HEK293 (cell line): ENCODE measurements around the gene MUC5B.

Source experiments
- CTCF ChIA-PET: fragments of 350-600 bp; formaldehyde crosslinking; extraction: SDS; loops from one replicate; lab custom pipeline; 2021; ENCODE audit warnings: antibody characterized with exemption; lab: Yijun Ruan, JAX
- POLR2A ChIA-PET: fragments of 300-600 bp; formaldehyde crosslinking; extraction: SDS; loops from one replicate; lab custom pipeline; 2020; ENCODE audit warnings: antibody characterized with exemption, inconsistent platforms; lab: Yijun Ruan, JAX
- H3K27ac ChIP-seq: fragments of 200-500 bp; sonication (Bioruptor generic); 2 replicates; pipeline ENCODE4 v1.5.1; 2014; ENCODE audit warnings: low read depth, low read length, control low read depth, inconsistent platforms; ENCODE audit errors: extremely low read depth
- H3K36me3 ChIP-seq, 2 experiments: fragments of 200-500 bp in 1 of 2; sonication (Bioruptor generic) in 1 of 2; 1 replicate in 1 of 2; 2 replicates in 1 of 2; pipeline ENCODE4 v1.5.1; 2014 to 2017; ENCODE audit warnings: inconsistent platforms in 2 of 2, low read length in 2 of 2; ENCODE audit not compliant: control insufficient read depth in 2 of 2, insufficient read depth in 1 of 2
- H3K4me1 ChIP-seq: fragments of 200-500 bp; sonication (Bioruptor generic); 2 replicates; pipeline ENCODE4 v1.5.1; 2014; ENCODE audit warnings: mild to moderate bottlenecking, low read length, inconsistent platforms; ENCODE audit not compliant: control insufficient read depth, insufficient read depth
- H3K4me3 ChIP-seq: 2 replicates; pipeline ENCODE4 v1.5.1; 2011; ENCODE audit warnings: low read depth, mild to moderate bottlenecking, control low read depth, low read length, moderate library complexity
- H3K9me3 ChIP-seq: fragments of 200-500 bp; sonication (Bioruptor generic); 2 replicates; pipeline ENCODE4 v1.5.1; 2014; ENCODE audit warnings: low read depth, low read length, inconsistent platforms; ENCODE audit not compliant: control insufficient read depth, insufficient read depth
- BCL6B ChIP-seq: fragments of 450-650 bp; formaldehyde crosslinking; IDR thresholded peaks from 2 replicates; pipeline ENCODE4 v1.5.1; 2017; ENCODE audit warnings: missing biosample characterization, missing genetic modification characterization
- CTCF ChIP-seq: fragments of 450-650 bp; formaldehyde crosslinking; IDR thresholded peaks from 2 replicates; pipeline ENCODE4 v1.5.1; 2016; ENCODE audit warnings: missing biosample characterization, missing genetic modification characterization
- GLI4 ChIP-seq: fragments of 450-650 bp; formaldehyde crosslinking; IDR thresholded peaks from 2 replicates; pipeline ENCODE4 v1.5.1; 2016; ENCODE audit warnings: missing biosample characterization, missing genetic modification characterization
- GLIS1 ChIP-seq: fragments of 450-650 bp; formaldehyde crosslinking; IDR thresholded peaks from 2 replicates; pipeline ENCODE4 v1.5.1; 2016; ENCODE audit warnings: missing biosample characterization, missing genetic modification characterization
- YY1 ChIP-seq: fragments of 450-650 bp; formaldehyde crosslinking; IDR thresholded peaks from 2 replicates; pipeline ENCODE4 v1.5.1; 2018; ENCODE audit warnings: missing biosample characterization, missing genetic modification characterization
- ZFHX2 ChIP-seq: fragments of 450-650 bp; formaldehyde crosslinking; conservative IDR thresholded peaks from 2 replicates; pipeline ENCODE4 v1.5.1; 2016; ENCODE audit warnings: missing biosample characterization, missing genetic modification characterization
- ZFP37 ChIP-seq: fragments of 450-650 bp; formaldehyde crosslinking; IDR thresholded peaks from 2 replicates; pipeline ENCODE4 v1.5.1; 2016; ENCODE audit warnings: missing biosample characterization, missing genetic modification characterization
- ZNF10 ChIP-seq: fragments of 450-650 bp; formaldehyde crosslinking; IDR thresholded peaks from 2 replicates; pipeline ENCODE4 v1.5.1; 2017; ENCODE audit warnings: missing biosample characterization, missing genetic modification characterization
- ZNF114 ChIP-seq: fragments of 450-650 bp; formaldehyde crosslinking; IDR thresholded peaks from 2 replicates; pipeline ENCODE4 v1.5.0; 2017; ENCODE audit warnings: missing biosample characterization, missing genetic modification characterization
- ZNF133 ChIP-seq: fragments of 450-650 bp; formaldehyde crosslinking; IDR thresholded peaks from 2 replicates; pipeline ENCODE4 v1.5.1; 2016; ENCODE audit warnings: missing biosample characterization, missing genetic modification characterization
- ZNF174 ChIP-seq: fragments of 450-650 bp; formaldehyde crosslinking; IDR thresholded peaks from 2 replicates; pipeline ENCODE4 v1.5.0; 2017; ENCODE audit warnings: missing biosample characterization, mild to moderate bottlenecking, missing genetic modification characterization
- ZNF37A ChIP-seq: fragments of 450-650 bp; IDR thresholded peaks from 2 replicates; pipeline ENCODE4 v1.5.1; 2018; ENCODE audit warnings: missing biosample characterization, missing genetic modification characterization
- ZNF518A ChIP-seq: fragments of 450-650 bp; formaldehyde crosslinking; conservative IDR thresholded peaks from 2 replicates; pipeline ENCODE4 v1.5.1; 2016; ENCODE audit warnings: low read depth, missing biosample characterization, missing genetic modification characterization
- ZNF600 ChIP-seq: fragments of 450-650 bp; formaldehyde crosslinking; IDR thresholded peaks from 2 replicates; pipeline ENCODE4 v1.5.1; 2016; ENCODE audit warnings: missing biosample characterization, missing genetic modification characterization
- ZNF610 ChIP-seq: fragments of 450-650 bp; formaldehyde crosslinking; IDR thresholded peaks from 2 replicates; pipeline ENCODE4 v1.5.1; 2016; ENCODE audit warnings: missing biosample characterization, missing genetic modification characterization, borderline replicate concordance
- ZNF624 ChIP-seq: fragments of 450-650 bp; formaldehyde crosslinking; IDR thresholded peaks from 2 replicates; pipeline ENCODE4 v1.5.1; 2017; ENCODE audit warnings: missing biosample characterization, missing genetic modification characterization
- ZSCAN16 ChIP-seq: fragments of 450-650 bp; formaldehyde crosslinking; IDR thresholded peaks from 2 replicates; pipeline ENCODE4 v1.5.1; 2016; ENCODE audit warnings: missing biosample characterization, missing genetic modification characterization
- ZSCAN18 ChIP-seq: fragments of 450-650 bp; formaldehyde crosslinking; IDR thresholded peaks from 2 replicates; pipeline ENCODE4 v1.5.1; 2016; ENCODE audit warnings: missing biosample characterization, missing genetic modification characterization

The MUC5B gene

GRCh38 chr11:1219834-1220815 lies 2.7 kb upstream of the MUC5B start:
- H3K4me3 ChIP-seq = no peak overlapping the region
- TF ChIP-seq ZNF624 (tag by site-specific recombination) (no peak), ZNF114 (tag by site-specific recombination) (no peak), ZNF518A (no peak), ZFHX2 (tag by site-specific recombination) (no peak), BCL6B (tag by site-specific recombination) (no peak), ZNF174 (tag by site-specific recombination) (no peak), GLI4 (tag by site-specific recombination) (no peak), ZNF600 (no peak), ZNF610 (no peak), ZFP37 (tag by site-specific recombination) (no peak), CTCF (tag by site-specific recombination) (no peak), ZNF133 (no peak), ZNF37A (no peak), GLIS1 (no peak), YY1 (no peak), ZSCAN16 (tag by site-specific recombination) (no peak), ZNF10 (no peak), ZSCAN18 (tag by site-specific recombination) (no peak)
- TF ChIP-seq, all 188 proteins: peak for 0
- Histone ChIP-seq H3K36me3 (no peaks in the 10 kb centered on the region), H3K4me1 (no peaks in the 10 kb centered on the region), H3K27ac (no peak overlapping the region), H3K9me3 (no peaks in the 10 kb centered on the region)
- ChIA-PET POLR2A (no interaction called here), CTCF (interaction anchor here (0.5 to 0.6 kb wide), 2 partner anchors 10 to 36 kb away, joined by 3 read pairs; no protein-coding TSS in a partner anchor)
